NCI-H2227 treated with DMSO at 0.1 percent for 48 hours (cell line): ENCODE results near the gene SNX24.
"Not testable (repeated sequence)": the region's sequence is repeated elsewhere in the genome, so short reads cannot be mapped to it uniquely, and the experiment has no call there.

Experiments
- DNase-seq: peaks from one replicate; lab custom pipeline; 2025; lab: John Stamatoyannopoulos, UW

The SNX24 gene

GRCh38 chr5:122845229-122846050 is at the start of gene SNX24:
TSS of gene SNX24 (plus strand) at chr5:122845613. CDS start at chr5:122845634, 21 bp downstream.
- peak; percentile 62 for DNase-seq

- no peak for DNase-seq
Observed at GRCh38 chr5:122805481-122805880, 39.9 kb upstream of the SNX24 start.

DNA sequence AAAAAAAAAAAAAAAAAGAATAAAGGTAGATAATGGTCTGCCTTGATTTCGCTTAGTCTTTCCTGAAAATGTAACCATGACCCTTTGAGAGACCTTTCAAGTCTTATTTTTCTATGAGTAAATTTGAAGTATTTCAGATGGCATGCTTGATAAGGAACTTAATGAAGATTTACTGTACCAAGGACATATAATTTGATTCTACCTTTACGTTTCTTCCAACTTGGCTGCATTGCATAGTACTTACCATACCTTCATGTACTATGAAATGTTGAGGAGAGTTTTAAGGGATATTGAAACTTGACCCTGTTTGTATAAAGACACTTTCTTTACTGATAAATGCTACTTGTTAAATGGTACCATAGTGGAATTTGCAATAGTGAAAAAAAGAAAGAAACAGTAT is 35.0 kb upstream of the SNX24 start:
- DNase-seq, result no peak

- DNase-seq, result no peak
Observed at GRCh38 chr5:122815218-122815767, 30.1 kb upstream of the SNX24 start.

- no peak for DNase-seq
Observed at GRCh38 chr5:122816756-122817155, 28.7 kb upstream of the SNX24 start.

GRCh38 chr5:122831984-122832383 is 13.4 kb upstream of the SNX24 start:
- DNase-seq, result no peak

DNA sequence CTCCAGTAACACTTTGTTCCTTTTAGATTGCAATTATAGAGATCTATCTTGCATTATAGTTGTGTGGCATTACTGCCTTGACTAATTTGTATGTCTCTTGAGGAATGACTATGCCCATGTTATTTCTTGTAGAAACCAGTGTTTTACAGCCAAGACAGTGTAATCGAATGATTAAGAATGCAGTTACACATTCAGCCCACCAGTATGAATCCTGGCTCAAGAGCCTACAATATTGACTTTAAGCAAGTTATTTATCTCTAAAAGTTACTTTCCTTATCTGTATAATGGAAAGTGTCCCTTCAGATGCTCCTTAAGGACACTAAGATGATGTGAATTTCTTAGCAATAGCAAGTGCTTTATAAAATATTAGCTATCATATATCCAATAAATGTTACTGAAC is 9.7 kb upstream of the SNX24 start:
- DNase-seq, result no peak

GRCh38 chr5:122836947-122837346 is 8.5 kb upstream of the SNX24 start:
- no peak for DNase-seq

DNA sequence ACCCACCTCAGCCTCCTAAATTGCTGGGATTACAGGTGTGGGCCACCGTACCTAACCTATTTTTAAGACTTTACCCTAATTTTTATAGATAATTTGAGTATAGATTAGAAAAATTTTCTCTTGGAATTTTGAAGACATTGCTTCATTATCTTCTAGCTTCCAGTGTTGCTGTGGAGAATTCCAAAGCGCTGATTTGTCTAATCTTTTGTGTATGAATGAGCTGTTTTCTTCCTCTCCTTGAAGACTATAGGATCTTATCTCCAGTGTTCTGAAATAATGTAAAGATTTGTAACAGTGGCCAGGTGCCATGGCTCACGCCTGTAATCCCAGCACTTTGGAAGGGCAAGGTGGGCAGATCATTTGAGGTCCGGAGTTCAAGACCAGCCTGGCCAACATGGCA is 5.7 kb upstream of the SNX24 start:
- DNase-seq, result no peak

- no peak for DNase-seq
Observed at GRCh38 chr5:122842016-122842580, 3.3 kb upstream of the SNX24 start.

- DNase-seq, result peak; percentile 7
Observed at GRCh38 chr5:122844136-122844909, 1.1 kb upstream of the SNX24 start.

GRCh38 chr5:122844910-122845228 is 544 bp upstream of the SNX24 start:
- DNase-seq, result no peak

GRCh38 chr5:122846051-122846550 is 688 bp downstream of the SNX24 start:
- no peak for DNase-seq

DNA sequence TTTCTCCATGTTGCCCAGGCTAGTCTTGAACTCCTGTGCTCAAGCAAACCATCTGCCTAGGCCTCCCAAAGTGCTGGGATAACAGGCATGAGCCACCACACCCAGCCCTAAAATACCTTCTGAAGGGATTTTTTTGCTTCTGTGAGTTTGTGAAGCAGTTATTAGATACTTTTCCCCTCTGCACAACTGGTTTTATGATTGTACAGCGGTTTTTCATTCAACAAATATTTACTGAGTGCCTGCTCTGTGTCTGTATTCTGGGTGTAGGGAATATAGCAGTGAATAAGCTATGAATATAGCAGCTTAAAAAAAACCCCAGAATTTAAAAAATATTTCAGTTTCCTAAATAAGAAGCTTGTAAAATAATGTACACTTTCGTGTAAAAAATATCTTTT is 2.3 kb downstream of the SNX24 start:
- no peak for DNase-seq

GRCh38 chr5:122849771-122850170 is 4.4 kb downstream of the SNX24 start:
- DNase-seq, result no peak

GRCh38 chr5:122857538-122857937 is 12.1 kb downstream of the SNX24 start:
- not testable (repeated sequence) for DNase-seq

DNA sequence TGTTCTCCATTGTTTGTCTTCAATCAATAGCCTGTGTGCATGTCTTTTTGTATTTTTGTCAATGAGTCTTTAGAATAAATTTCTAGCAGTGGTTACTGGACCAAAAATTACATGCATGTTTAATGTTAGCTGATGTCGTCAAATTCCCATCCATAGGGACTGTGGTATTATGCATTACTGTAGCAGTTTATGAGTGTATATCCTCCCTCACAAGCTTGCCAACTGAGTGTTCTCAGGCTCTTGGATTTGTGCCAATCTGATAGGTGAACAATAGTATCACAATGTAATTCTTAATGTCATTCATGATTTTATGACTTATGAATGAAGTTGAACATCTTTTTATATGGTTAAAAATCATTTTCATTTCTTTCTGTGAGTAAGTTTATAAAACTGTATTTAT is 13.0 kb downstream of the SNX24 start:
- no peak for DNase-seq

- DNase-seq, result no peak
Observed at GRCh38 chr5:122863240-122863639, 17.8 kb downstream of the SNX24 start.

GRCh38 chr5:122863721-122864120 is 18.3 kb downstream of the SNX24 start:
- DNase-seq, result no peak

GRCh38 chr5:122864400-122864799 is 19.0 kb downstream of the SNX24 start:
- no peak for DNase-seq

DNA sequence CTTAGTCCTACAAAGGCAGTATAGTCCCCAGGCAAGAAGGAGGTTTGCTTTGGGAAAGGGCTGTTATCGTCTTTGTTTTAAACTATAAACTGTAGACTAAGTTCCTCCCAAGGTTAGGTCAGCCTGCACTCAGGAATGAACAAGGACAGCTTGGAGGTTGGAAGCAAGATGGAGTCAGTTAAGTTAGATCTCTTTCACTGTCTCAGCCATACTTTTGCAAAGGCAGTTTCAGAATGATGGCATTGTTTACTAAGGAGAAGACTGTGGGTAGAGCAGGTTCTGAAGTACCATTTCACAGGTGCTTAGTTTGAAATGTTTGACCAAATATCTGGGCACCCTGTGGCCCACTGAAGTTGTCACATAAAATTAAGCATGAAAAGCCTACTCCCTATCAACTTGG is 19.4 kb downstream of the SNX24 start:
- no peak for DNase-seq

DNA sequence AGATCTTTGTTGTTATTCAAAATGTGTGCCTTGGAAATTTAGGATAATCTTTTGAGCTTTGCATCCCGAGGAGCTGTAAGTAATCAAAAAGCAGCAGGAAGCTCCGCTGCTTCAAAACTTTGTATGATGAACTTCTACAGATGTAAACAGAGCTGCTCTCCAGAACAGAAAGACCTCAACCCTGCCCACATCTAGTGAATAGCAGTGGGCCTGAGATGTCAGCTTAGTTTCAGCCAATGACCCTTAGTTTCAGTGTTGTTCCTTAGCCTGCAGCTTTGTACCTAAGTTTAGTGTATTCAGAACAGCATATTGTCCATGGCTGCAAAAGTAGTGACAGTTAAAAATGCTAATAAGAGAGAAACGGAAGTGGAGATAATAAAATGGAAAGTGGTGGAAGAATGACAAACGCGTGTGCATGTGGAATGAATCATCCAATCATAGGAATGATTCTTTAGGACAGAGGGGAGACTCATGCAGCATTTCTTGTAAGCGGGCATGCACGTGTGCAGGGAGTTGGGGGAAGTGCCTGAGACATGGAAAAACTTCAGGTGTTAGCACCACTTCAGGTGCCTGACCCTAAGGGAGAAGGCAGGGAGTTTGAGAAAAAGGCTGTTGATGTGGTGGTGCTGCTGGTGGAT is 24.9 kb downstream of the SNX24 start:
- no peak for DNase-seq
